ENCODE measurements around the gene TNIK.

GRCh38 chr3:171058058-171058457 lies 402.1 kb downstream of the TNIK start:
- TF ChIP-seq CTCF (conservative IDR thresholded peaks at IDR 0.05; ENCODE audit: low read length): no peak
- TF ChIP-seq EZH2phosphoT487 (IDR thresholded peaks at IDR 0.05; ENCODE audit: borderline replicate concordance): no peak

Measured in Loucy (cell line).